Stimulated activated CD8-positive, alpha-beta memory T cell treated with anti-CD3 and anti-CD28 coated beads, Interleukin-15, amount 100 ng/mL, for 1 hour (primary cell): ENCODE data around the gene CRYBA4.
"Not testable (repeated sequence)": the region's sequence is repeated elsewhere in the genome, so short reads cannot be mapped to it uniquely, and the experiment has no call there.

Experiments used
- DNase-seq: peaks from one replicate; pipeline ENCODE4 v3.0.0-alpha.2; 2020; ENCODE audit warnings: low read depth

CRYBA4 gene

GRCh38 chr22:26597026-26597425 lies 24.7 kb upstream of the CRYBA4 start:
- DNase-seq, result no peak

GRCh38 chr22:26597480-26597879 lies 24.3 kb upstream of the CRYBA4 start:
- DNase-seq, result no peak

- no peak for DNase-seq
These were observed 22.3 kb upstream of the CRYBA4 start for GRCh38 chr22:26599505-26599904.

GRCh38 chr22:26601726-26602125 lies 20.0 kb upstream of the CRYBA4 start:
- no peak for DNase-seq

GRCh38 chr22:26602127-26602526 lies 19.6 kb upstream of the CRYBA4 start:
- DNase-seq, result no peak

GRCh38 chr22:26604368-26604767 lies 17.4 kb upstream of the CRYBA4 start:
- no peak for DNase-seq

GRCh38 chr22:26606611-26607010 lies 15.2 kb upstream of the CRYBA4 start:
- no peak for DNase-seq

GRCh38 chr22:26608129-26608528 lies 13.6 kb upstream of the CRYBA4 start:
- no peak for DNase-seq

GRCh38 chr22:26609287-26609686 lies 12.5 kb upstream of the CRYBA4 start:
- no peak for DNase-seq

GRCh38 chr22:26610072-26610958 lies 11.4 kb upstream of the CRYBA4 start:
- no peak for DNase-seq

GRCh38 chr22:26610996-26611395 lies 10.8 kb upstream of the CRYBA4 start:
- DNase-seq, result no peak

GRCh38 chr22:26612652-26613051 lies 9.1 kb upstream of the CRYBA4 start:
- no peak for DNase-seq

GRCh38 chr22:26613753-26614152 lies 8.0 kb upstream of the CRYBA4 start:
- not testable (repeated sequence) for DNase-seq

- DNase-seq, result no peak
These were observed 7.4 kb upstream of the CRYBA4 start for GRCh38 chr22:26614322-26614721.

- DNase-seq, result no peak
These were observed 6.6 kb upstream of the CRYBA4 start for GRCh38 chr22:26615149-26615548.

- no peak for DNase-seq
These were observed 5.8 kb upstream of the CRYBA4 start for GRCh38 chr22:26615830-26616435.

- no peak for DNase-seq
These were observed 5.1 kb upstream of the CRYBA4 start for GRCh38 chr22:26616650-26617049.

- no peak for DNase-seq
These were observed 4.2 kb upstream of the CRYBA4 start, which contains the start of gene CRYBB1 for GRCh38 chr22:26617271-26618199. TSS of gene CRYBB1 (minus strand) at chr22:26618027. CDS start at chr22:26616319, 1,708 bp downstream.

- no peak for DNase-seq
These were observed 3.3 kb upstream of the CRYBA4 start for GRCh38 chr22:26618455-26618854.

GRCh38 chr22:26619510-26619909 lies 2.3 kb upstream of the CRYBA4 start:
- no peak for DNase-seq

GRCh38 chr22:26620197-26620596 lies 1.6 kb upstream of the CRYBA4 start:
- DNase-seq, result no peak

- no peak for DNase-seq
These were observed 2.2 kb downstream of the CRYBA4 start for GRCh38 chr22:26623984-26624383.
